HepG2 (cell line): Measurements from ENCODE around the gene DBNDD1. TPM values are rescaled to one million over a fixed set of nuclear protein-coding genes. Genes with fewer than 3 reads are reported as not detected.

ENCODE experiments used
- HNF4A ChIP-seq: sonication (generic); formaldehyde crosslinking; IDR thresholded peaks from 2 replicates; pipeline ENCODE4 v1.4.0; 2020; ENCODE audit warnings: missing genetic modification reagents
- HNRNPL ChIP-seq: fragments of 200-400 bp; formaldehyde crosslinking; IDR thresholded peaks from 2 replicates; pipeline ENCODE4 v1.6.1; 2017; ENCODE audit warnings: mild to moderate bottlenecking, low read depth, low read length
- KDM3A ChIP-seq: IDR thresholded peaks from 2 replicates; pipeline ENCODE4 v1.6.1; 2018; ENCODE audit warnings: low read depth, missing compliant biosample characterization
- POLR2G ChIP-seq: fragments of 200-400 bp; formaldehyde crosslinking; IDR thresholded peaks from 2 replicates; pipeline ENCODE4 v1.6.1; 2018; ENCODE audit warnings: mild to moderate bottlenecking, low read depth, low read length, moderate library complexity
- RELA ChIP-seq: sonication (generic); formaldehyde crosslinking; IDR thresholded peaks from 2 replicates; pipeline ENCODE4 v1.4.0; 2020; ENCODE audit warnings: missing genetic modification reagents
- SUZ12 ChIP-seq: fragments of 150-350 bp; IDR thresholded peaks from 2 replicates; pipeline ENCODE4 v1.6.1; 2014; ENCODE audit warnings: low read depth, low read length
- TBX3 ChIP-seq: fragments of 450-650 bp; IDR thresholded peaks from 2 replicates; pipeline ENCODE4 v1.6.1; 2017; ENCODE audit warnings: antibody characterized with exemption, mild to moderate bottlenecking, inconsistent platforms, borderline replicate concordance
- ZKSCAN5 ChIP-seq: sonication (generic); formaldehyde crosslinking; IDR thresholded peaks from 2 replicates; pipeline ENCODE4 v1.5.1; 2020; ENCODE audit warnings: mild to moderate bottlenecking, missing genetic modification reagents
- ZNF562 ChIP-seq: sonication (generic); formaldehyde crosslinking; IDR thresholded peaks from 2 replicates; pipeline ENCODE4 v1.8.0; 2022; ENCODE audit warnings: missing genetic modification reagents, borderline replicate concordance
- ZNF607 ChIP-seq: sonication (generic); formaldehyde crosslinking; IDR thresholded peaks from 2 replicates; pipeline ENCODE4 v1.5.1; 2020; ENCODE audit warnings: missing genetic modification reagents, mild to moderate bottlenecking, borderline replicate concordance
- ZNF614 ChIP-seq: IDR thresholded peaks from 2 replicates; pipeline ENCODE4 v1.6.1; 2018; ENCODE audit warnings: missing biosample characterization, missing genetic modification reagents, inconsistent platforms, borderline replicate concordance
- ZZZ3 ChIP-seq: sonication (generic); formaldehyde crosslinking; IDR thresholded peaks from 2 replicates; pipeline ENCODE4 v1.4.0; 2020; ENCODE audit warnings: missing genetic modification reagents, mild to moderate bottlenecking, borderline replicate concordance
- polyA plus RNA-seq, 8 experiments: library from polyadenylated mRNA; depleted of rRNA in 3 of 8; stranded (reverse) in 7 of 8; unstranded in 1 of 8; fragments of >200 nt; fragmentation: Illumina TruSeq in 4 of 8; extraction: Trizol in 4 of 8; gene quantifications; 2 replicates each; pipeline versions ENCODE4 v1.2.1 to v1.2.3, GENCODE V29; 2011 to 2016; ENCODE audit warnings: low read depth in 4 of 8, missing spikeins in 1 of 8, mixed read lengths in 1 of 8; ENCODE audit not compliant: insufficient read depth in 1 of 8
- total RNA-seq, 5 experiments: library from RNA; depleted of rRNA; stranded (reverse); fragments of >200 nt; fragmentation: Illumina TruSeq; extraction: Trizol; gene quantifications; 2 replicates each; pipeline ENCODE4 v1.2.3, GENCODE V29; 2016; ENCODE audit warnings: low read depth in 1 of 5
- TF ChIP-seq, protein P1 (sequence below): sonication (generic); formaldehyde crosslinking; conservative IDR thresholded peaks from 2 replicates; pipeline ENCODE4 v1.4.0; 2020; ENCODE audit warnings: missing genetic modification reagents
- TF ChIP-seq, protein P2 (sequence below): sonication (generic); formaldehyde crosslinking; conservative IDR thresholded peaks from 2 replicates; pipeline ENCODE4 v1.4.0; 2020; ENCODE audit warnings: missing genetic modification reagents
- TF ChIP-seq, protein P3 (sequence below): sonication (generic); formaldehyde crosslinking; IDR thresholded peaks from 2 replicates; pipeline ENCODE4 v1.5.0; 2020; ENCODE audit warnings: mild to moderate bottlenecking, missing genetic modification reagents, borderline replicate concordance
- TF ChIP-seq, protein P4 (sequence below): sonication (generic); formaldehyde crosslinking; IDR thresholded peaks from 2 replicates; pipeline ENCODE4 v1.4.0; 2020; ENCODE audit warnings: mild to moderate bottlenecking, low read depth, missing genetic modification reagents

Gene DBNDD1
- total and polyA plus RNA-seq, 2 of the 13 experiments (the other 11 are each of a cell fraction or from before 2014, with no cell fraction given): 17.0 to 40.4 TPM

DNA sequence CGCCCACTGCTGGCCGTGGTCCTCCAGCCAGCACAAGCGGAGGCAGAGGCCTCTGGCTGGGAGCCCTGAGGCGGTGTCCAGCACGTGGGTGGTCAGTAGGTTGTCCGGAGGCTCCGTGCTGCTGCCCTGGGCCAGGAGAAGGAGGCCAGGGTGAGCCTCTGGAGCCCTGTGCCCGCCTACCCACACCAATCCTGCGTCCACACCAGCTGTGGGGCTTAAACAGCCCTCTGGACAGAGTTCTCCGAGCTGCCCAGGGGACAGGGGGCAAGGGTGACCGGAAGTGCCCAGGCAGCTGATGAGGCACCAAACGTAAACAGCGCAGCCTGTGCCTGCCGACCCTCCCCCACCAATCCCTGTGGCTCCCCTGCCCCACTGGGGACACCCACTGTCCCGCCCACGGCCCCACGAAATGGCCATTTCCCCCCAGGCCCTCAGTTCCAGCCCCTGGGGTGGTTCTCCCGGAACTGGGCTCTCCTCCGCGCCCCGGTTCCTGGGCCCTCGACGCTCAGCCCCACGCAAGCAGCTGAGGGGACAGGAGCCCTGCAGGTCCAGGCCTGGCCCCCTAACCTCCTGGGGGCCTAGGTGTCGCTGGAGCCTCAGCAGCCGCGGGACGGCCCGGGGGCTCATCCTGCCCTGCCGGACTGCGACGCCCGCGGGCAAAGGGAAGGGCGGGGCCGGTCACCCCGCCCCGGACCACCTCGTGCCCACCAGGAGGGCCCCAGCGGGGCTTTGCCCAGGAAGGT lies 27.9 kb upstream of the DBNDD1 start (continued):
- TF ChIP-seq, protein P1, sequence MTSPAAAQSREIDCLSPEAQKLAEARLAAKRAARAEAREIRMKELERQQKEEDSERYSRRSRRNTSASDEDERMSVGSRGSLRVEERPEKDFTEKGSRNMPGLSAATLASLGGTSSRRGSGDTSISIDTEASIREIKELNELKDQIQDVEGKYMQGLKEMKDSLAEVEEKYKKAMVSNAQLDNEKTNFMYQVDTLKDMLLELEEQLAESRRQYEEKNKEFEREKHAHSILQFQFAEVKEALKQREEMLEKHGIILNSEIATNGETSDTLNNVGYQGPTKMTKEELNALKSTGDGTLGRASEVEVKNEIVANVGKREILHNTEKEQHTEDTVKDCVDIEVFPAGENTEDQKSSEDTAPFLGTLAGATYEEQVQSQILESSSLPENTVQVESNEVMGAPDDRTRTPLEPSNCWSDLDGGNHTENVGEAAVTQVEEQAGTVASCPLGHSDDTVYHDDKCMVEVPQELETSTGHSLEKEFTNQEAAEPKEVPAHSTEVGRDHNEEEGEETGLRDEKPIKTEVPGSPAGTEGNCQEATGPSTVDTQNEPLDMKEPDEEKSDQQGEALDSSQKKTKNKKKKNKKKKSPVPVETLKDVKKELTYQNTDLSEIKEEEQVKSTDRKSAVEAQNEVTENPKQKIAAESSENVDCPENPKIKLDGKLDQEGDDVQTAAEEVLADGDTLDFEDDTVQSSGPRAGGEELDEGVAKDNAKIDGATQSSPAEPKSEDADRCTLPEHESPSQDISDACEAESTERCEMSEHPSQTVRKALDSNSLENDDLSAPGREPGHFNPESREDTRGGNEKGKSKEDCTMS (CRISPR knock-in tag): no peak
- peak; percentile 75; the same call in 1 of the 2 replicates for TF ChIP-seq ZZZ3
- no peak for TF ChIP-seq TBX3
- peak; percentile 35; the same call in 1 of the 2 replicates for TF ChIP-seq ZKSCAN5
- peak; percentile 80 for TF ChIP-seq POLR2G
- peak; percentile 92 for TF ChIP-seq ZNF607 (CRISPR knock-in tag)
- TF ChIP-seq ZNF562 (CRISPR knock-in tag): no peak
- peak; percentile 79; the same call in 1 of the 2 replicates for TF ChIP-seq ZNF614 (CRISPR knock-in tag)
- TF ChIP-seq, protein P2, sequence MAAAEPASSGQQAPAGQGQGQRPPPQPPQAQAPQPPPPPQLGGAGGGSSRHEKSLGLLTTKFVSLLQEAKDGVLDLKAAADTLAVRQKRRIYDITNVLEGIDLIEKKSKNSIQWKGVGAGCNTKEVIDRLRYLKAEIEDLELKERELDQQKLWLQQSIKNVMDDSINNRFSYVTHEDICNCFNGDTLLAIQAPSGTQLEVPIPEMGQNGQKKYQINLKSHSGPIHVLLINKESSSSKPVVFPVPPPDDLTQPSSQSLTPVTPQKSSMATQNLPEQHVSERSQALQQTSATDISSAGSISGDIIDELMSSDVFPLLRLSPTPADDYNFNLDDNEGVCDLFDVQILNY (CRISPR knock-in tag): no peak
- no peak for TF ChIP-seq SUZ12
- no peak; the same call in none of the 2 replicates for TF ChIP-seq HNF4A (CRISPR knock-in tag)
- TF ChIP-seq, protein P3, sequence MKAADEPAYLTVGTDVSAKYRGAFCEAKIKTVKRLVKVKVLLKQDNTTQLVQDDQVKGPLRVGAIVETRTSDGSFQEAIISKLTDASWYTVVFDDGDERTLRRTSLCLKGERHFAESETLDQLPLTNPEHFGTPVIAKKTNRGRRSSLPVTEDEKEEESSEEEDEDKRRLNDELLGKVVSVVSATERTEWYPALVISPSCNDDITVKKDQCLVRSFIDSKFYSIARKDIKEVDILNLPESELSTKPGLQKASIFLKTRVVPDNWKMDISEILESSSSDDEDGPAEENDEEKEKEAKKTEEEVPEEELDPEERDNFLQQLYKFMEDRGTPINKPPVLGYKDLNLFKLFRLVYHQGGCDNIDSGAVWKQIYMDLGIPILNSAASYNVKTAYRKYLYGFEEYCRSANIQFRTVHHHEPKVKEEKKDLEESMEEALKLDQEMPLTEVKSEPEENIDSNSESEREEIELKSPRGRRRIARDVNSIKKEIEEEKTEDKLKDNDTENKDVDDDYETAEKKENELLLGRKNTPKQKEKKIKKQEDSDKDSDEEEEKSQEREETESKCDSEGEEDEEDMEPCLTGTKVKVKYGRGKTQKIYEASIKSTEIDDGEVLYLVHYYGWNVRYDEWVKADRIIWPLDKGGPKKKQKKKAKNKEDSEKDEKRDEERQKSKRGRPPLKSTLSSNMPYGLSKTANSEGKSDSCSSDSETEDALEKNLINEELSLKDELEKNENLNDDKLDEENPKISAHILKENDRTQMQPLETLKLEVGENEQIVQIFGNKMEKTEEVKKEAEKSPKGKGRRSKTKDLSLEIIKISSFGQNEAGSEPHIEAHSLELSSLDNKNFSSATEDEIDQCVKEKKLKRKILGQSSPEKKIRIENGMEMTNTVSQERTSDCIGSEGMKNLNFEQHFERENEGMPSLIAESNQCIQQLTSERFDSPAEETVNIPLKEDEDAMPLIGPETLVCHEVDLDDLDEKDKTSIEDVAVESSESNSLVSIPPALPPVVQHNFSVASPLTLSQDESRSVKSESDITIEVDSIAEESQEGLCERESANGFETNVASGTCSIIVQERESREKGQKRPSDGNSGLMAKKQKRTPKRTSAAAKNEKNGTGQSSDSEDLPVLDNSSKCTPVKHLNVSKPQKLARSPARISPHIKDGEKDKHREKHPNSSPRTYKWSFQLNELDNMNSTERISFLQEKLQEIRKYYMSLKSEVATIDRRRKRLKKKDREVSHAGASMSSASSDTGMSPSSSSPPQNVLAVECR (CRISPR knock-in tag): peak; percentile 82; the same call in 1 of the 2 replicates
- TF ChIP-seq RELA: 0 out of 2 replicates have a peak, but pooled peaks have one; percentile 45
- TF ChIP-seq HNRNPL: peak; percentile 93; the same call in 1 of the 2 replicates
- TF ChIP-seq, protein P4, sequence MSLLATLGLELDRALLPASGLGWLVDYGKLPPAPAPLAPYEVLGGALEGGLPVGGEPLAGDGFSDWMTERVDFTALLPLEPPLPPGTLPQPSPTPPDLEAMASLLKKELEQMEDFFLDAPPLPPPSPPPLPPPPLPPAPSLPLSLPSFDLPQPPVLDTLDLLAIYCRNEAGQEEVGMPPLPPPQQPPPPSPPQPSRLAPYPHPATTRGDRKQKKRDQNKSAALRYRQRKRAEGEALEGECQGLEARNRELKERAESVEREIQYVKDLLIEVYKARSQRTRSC: no peak; the same call in 1 of the 2 replicates
- 0 out of 2 replicates have a peak, but pooled peaks have one; percentile 11 for TF ChIP-seq KDM3A (CRISPR knock-in tag)
